Stomach (tissue), 9 donors: ENCODE results near the gene DNAH17. TPM values are rescaled to one million over a fixed set of nuclear protein-coding genes. Genes with fewer than 3 reads are reported as not detected.

Experiments used
- DNase-seq, 2 donors: peaks; one replicate each; pipeline versions ENCODE4 v3.0.0 to v3.0.0-alpha.2; 2013 to 2019
- H3K27ac ChIP-seq, 5 donors: fragments of 200-600 bp in 4 of 5; sonication (generic) in 4 of 5; one replicate each; pipeline ENCODE4 v1.5.1; 2013 to 2019; ENCODE audit warnings: mild to moderate bottlenecking in 1 of 5, moderate library complexity in 1 of 5
- H3K27me3 ChIP-seq, 3 donors: fragments of 200-600 bp; sonication (generic); one replicate each; pipeline ENCODE4 v1.5.1; 2017 to 2019; ENCODE audit warnings: mixed run types in 1 of 3
- H3K36me3 ChIP-seq, 4 donors: fragments of 200-600 bp; sonication (generic); 1 replicate in 3 of 4; 2 replicates in 1 of 4; pipeline ENCODE4 v1.5.1; 2016 to 2019
- H3K4me1 ChIP-seq, 4 donors: fragments of 200-600 bp; sonication (generic); one replicate each; pipeline ENCODE4 v1.5.1; 2016 to 2019
- H3K4me3 ChIP-seq, 4 donors: fragments of 200-600 bp; sonication (generic) in 3 of 4; one replicate each; pipeline ENCODE4 v1.5.1; 2016 to 2019; ENCODE audit warnings: mild to moderate bottlenecking in 1 of 4
- H3K9me3 ChIP-seq, 4 donors: fragments of 200-600 bp; sonication (generic); one replicate each; pipeline ENCODE4 v1.5.1; 2016 to 2019
- CTCF ChIP-seq, 7 experiments: fragments of 450-650 bp in 4 of 7; fragments of 200-600 bp in 3 of 7; sonication (generic) in 3 of 7; IDR thresholded peaks; one replicate each; pipeline ENCODE4 v1.5.1; 2016 to 2019; ENCODE audit warnings: antibody characterized with exemption in 7 of 7, control low read depth in 2 of 7, mild to moderate bottlenecking in 1 of 7
- EP300 ChIP-seq: sonication (generic); formaldehyde crosslinking; IDR thresholded peaks from one replicate; pipeline ENCODE4 v1.6.1; 2017; ENCODE audit warnings: antibody characterized with exemption
- POLR2A ChIP-seq, 4 donors: fragments of 450-650 bp; IDR thresholded peaks; one replicate each; pipeline ENCODE4 v1.6.1; 2016; ENCODE audit warnings: antibody characterized with exemption in 4 of 4, control low read depth in 2 of 4, mild to moderate bottlenecking in 1 of 4, moderate library complexity in 1 of 4
- POLR2AphosphoS5 ChIP-seq, 3 donors: sonication (generic); formaldehyde crosslinking; IDR thresholded peaks; one replicate each; pipeline ENCODE4 v1.6.1; 2016; ENCODE audit warnings: antibody characterized with exemption in 3 of 3
- WGBS, 5 donors: extraction: QIAGEN DNeasy Blood & Tissue Kit in 3 of 5; methylation state at CpG; one replicate each; pipeline versions ENCODE4 v1.1.5 to v1.1.7; 2013 to 2018; 5-methylcytosine and 5-hydroxymethylcytosine counted together
- intact Hi-C: fragments of 100-400 bp; cut with DNase I; formaldehyde crosslinking; loops from one replicate; pipeline ENCODE4 v1.15.1; 2023; ENCODE audit warnings: low total_unique reads
- polyA plus RNA-seq, 3 donors: library from polyadenylated mRNA; stranded (reverse); fragments of 200-250 nt; gene quantifications; one replicate each; pipeline ENCODE4 v1.2.3, GENCODE V29; 2013
- total RNA-seq, 5 donors: library from RNA; depleted of rRNA; stranded (reverse); fragments of >200 nt; gene quantifications; one replicate each; pipeline versions ENCODE4 v1.1.0 to v1.2.3, GENCODE V29; 2014 to 2016
- donor health status: healthy with polysubstance abuse.
- donor health status: Bipolar disorder and iron deficiency.
- donor health status: healthy.

The DNAH17 gene
- total and polyA plus RNA-seq, 8 donors = 0.03 to 2.4 (median 0.45) TPM; not detected in 5

GRCh38 chr17:78475211-78475610 lies 102.0 kb downstream of the DNAH17 start:
- WGBS, 5 donors = 77 to 94% (median 82%) methylated on average over 5 to 16 of the region's 16 CpGs
- H3K4me1 ChIP-seq = peaks cover 0 to 9% (median 0%) of the 10 kb centered on the region in 4 donors
- intact Hi-C loops = no loop called here
- H3K27me3 ChIP-seq = peaks cover 0 to 20% (median 5%) of the 10 kb centered on the region in 3 donors
- TF ChIP-seq EP300 = no peak
- TF ChIP-seq POLR2AphosphoS5 (IDR thresholded peaks at IDR 0.05) = no peak
- no peak for TF ChIP-seq CTCF (IDR thresholded peaks at IDR 0.05)
- TF ChIP-seq POLR2A (IDR thresholded peaks at IDR 0.05) = no peak
- H3K4me3 ChIP-seq = no peak overlapping the region
- no peaks in the 10 kb centered on the region for H3K9me3 ChIP-seq
- H3K36me3 ChIP-seq = no peaks in the 10 kb centered on the region
- no peak for DNase-seq
- H3K27ac ChIP-seq = no peak overlapping the region

- no peak overlapping the region for H3K4me3 ChIP-seq
- peak in 1 of 2 donors; percentile 28 for DNase-seq
- 58 to 79% (median 75%) methylated on average over 16 to 18 of the region's 18 CpGs for WGBS, 5 donors
- peaks cover 0 to 9% (median 0%) of the 10 kb centered on the region in 4 donors for H3K4me1 ChIP-seq
- peaks cover 0 to 1% (median 0%) of the 10 kb centered on the region in 4 donors for H3K9me3 ChIP-seq
- TF ChIP-seq EP300 (no peak), CTCF (IDR thresholded peaks at IDR 0.05) (no peak), POLR2A (IDR thresholded peaks at IDR 0.05) (no peak), POLR2AphosphoS5 (IDR thresholded peaks at IDR 0.05) (no peak)
- H3K27ac ChIP-seq = no peak overlapping the region
- intact Hi-C loops = no loop called here
- H3K27me3 ChIP-seq = peaks cover 0 to 20% (median 5%) of the 10 kb centered on the region in 3 donors
- H3K36me3 ChIP-seq = no peaks in the 10 kb centered on the region
Observed at GRCh38 chr17:78474614-78475146, 102.5 kb downstream of the DNAH17 start.

- 57 to 92% (median 74%) methylated on average over 7 to 12 of the region's 12 CpGs for WGBS, 5 donors
- no peak for DNase-seq
- no peak for TF ChIP-seq POLR2A (IDR thresholded peaks at IDR 0.05)
- no peak overlapping the region for H3K4me3 ChIP-seq
- peaks cover 0 to 9% (median 0%) of the 10 kb centered on the region in 4 donors for H3K4me1 ChIP-seq
- H3K27ac ChIP-seq = no peak overlapping the region
- intact Hi-C loops = no loop called here
- H3K9me3 ChIP-seq = peaks cover 0 to 7% (median 0%) of the 10 kb centered on the region in 4 donors
- no peaks in the 10 kb centered on the region for H3K36me3 ChIP-seq
- H3K27me3 ChIP-seq = peaks cover 0 to 20% (median 5%) of the 10 kb centered on the region in 3 donors
Observed at GRCh38 chr17:78473951-78474613, 103.1 kb downstream of the DNAH17 start.

- WGBS, 5 donors = 62 to 87% (median 77%) methylated on average over 20 to 29 of the region's 29 CpGs
- Histone ChIP-seq H3K4me1 (peaks cover 0 to 9% (median 0%) of the 10 kb centered on the region in 4 donors), H3K27me3 (peaks cover 0 to 20% (median 5%) of the 10 kb centered on the region in 3 donors), H3K4me3 (no peak overlapping the region), H3K36me3 (no peaks in the 10 kb centered on the region), H3K9me3 (peaks cover 0 to 11% (median 0%) of the 10 kb centered on the region in 4 donors), H3K27ac (no peak overlapping the region)
- intact Hi-C loops = no loop called here
- TF ChIP-seq POLR2AphosphoS5 (IDR thresholded peaks at IDR 0.05) (no peak), EP300 (no peak)
- DNase-seq = no peak
Observed at GRCh38 chr17:78472035-78472905, 104.9 kb downstream of the DNAH17 start.

- Histone ChIP-seq H3K4me3 (no peak overlapping the region), H3K36me3 (no peaks in the 10 kb centered on the region), H3K27me3 (peaks cover 0 to 20% (median 5%) of the 10 kb centered on the region in 3 donors), H3K9me3 (peaks cover 0 to 11% (median 0%) of the 10 kb centered on the region in 4 donors), H3K4me1 (peaks cover 0 to 9% (median 0%) of the 10 kb centered on the region in 4 donors), H3K27ac (no peak overlapping the region)
- 80 to 97% (median 94%) methylated on average over 12 of the region's 12 CpGs for WGBS, 5 donors
- intact Hi-C loops = no loop called here
- DNase-seq = no peak
- TF ChIP-seq EP300 = no peak
- TF ChIP-seq POLR2A (IDR thresholded peaks at IDR 0.05) = no peak
- TF ChIP-seq POLR2AphosphoS5 (IDR thresholded peaks at IDR 0.05) = no peak
- TF ChIP-seq CTCF (IDR thresholded peaks at IDR 0.05) = no peak
Observed at GRCh38 chr17:78471635-78472034, 105.6 kb downstream of the DNAH17 start.
